Tibial nerve (tissue), 4 donors: Measurements from ENCODE around the gene SYDE1.

Experiments used
- EP300 ChIP-seq, 2 donors: sonication (generic); formaldehyde crosslinking; IDR thresholded peaks; one replicate each; pipeline ENCODE4 v1.6.1; 2017; ENCODE audit warnings: antibody characterized with exemption in 2 of 2, mild to moderate bottlenecking in 1 of 2
- POLR2A ChIP-seq, 2 donors: fragments of 450-650 bp; IDR thresholded peaks; one replicate each; pipeline ENCODE4 v1.6.1; 2017; ENCODE audit warnings: antibody characterized with exemption in 2 of 2, mild to moderate bottlenecking in 2 of 2, moderate library complexity in 2 of 2
- TF ChIP-seq, protein P1 (sequence below), 5 experiments: fragments of 200-600 bp in 3 of 5; fragments of 450-650 bp in 2 of 5; sonication (generic) in 3 of 5; IDR thresholded peaks; one replicate each; pipeline ENCODE4 v1.5.1; 2016 to 2019; ENCODE audit warnings: antibody characterized with exemption in 5 of 5, mild to moderate bottlenecking in 3 of 5, moderate library complexity in 2 of 5

DNA sequence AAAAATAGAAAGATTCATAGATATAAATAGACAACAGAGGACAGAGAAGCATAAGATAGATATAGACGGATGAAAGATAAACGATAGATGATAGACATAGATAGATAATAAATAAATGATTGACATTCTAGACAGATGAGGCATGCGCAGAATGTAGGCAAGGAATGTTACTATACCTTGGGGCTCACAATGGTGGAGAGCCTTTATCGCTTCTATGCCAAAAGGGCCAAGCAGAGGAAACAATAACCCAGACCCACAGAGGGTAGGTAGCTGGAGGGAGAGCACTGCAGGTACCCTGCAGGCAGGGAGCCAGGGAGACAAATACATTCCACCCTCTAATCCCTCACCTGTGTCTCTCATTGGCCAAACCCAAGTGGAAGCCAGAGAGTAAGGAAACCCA lies 49.2 kb downstream of the SYDE1 start:
- TF ChIP-seq, protein P1, sequence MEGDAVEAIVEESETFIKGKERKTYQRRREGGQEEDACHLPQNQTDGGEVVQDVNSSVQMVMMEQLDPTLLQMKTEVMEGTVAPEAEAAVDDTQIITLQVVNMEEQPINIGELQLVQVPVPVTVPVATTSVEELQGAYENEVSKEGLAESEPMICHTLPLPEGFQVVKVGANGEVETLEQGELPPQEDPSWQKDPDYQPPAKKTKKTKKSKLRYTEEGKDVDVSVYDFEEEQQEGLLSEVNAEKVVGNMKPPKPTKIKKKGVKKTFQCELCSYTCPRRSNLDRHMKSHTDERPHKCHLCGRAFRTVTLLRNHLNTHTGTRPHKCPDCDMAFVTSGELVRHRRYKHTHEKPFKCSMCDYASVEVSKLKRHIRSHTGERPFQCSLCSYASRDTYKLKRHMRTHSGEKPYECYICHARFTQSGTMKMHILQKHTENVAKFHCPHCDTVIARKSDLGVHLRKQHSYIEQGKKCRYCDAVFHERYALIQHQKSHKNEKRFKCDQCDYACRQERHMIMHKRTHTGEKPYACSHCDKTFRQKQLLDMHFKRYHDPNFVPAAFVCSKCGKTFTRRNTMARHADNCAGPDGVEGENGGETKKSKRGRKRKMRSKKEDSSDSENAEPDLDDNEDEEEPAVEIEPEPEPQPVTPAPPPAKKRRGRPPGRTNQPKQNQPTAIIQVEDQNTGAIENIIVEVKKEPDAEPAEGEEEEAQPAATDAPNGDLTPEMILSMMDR (IDR thresholded peaks at IDR 0.05), result no peak
- TF ChIP-seq EP300 (IDR thresholded peaks at IDR 0.05), result no peak
- TF ChIP-seq POLR2A (IDR thresholded peaks at IDR 0.05), result no peak
